Osteocyte (in vitro differentiated cells): Measurements from ENCODE around the gene SLC25A13. TPM values are rescaled to one million over a fixed set of nuclear protein-coding genes. Genes with fewer than 3 reads are reported as not detected.

Experiments
- DNase-seq: peaks from one replicate; pipeline ENCODE4 v3.0.0; 2021; ENCODE audit warnings: mixed read lengths; ENCODE audit not compliant: unreplicated experiment; ENCODE audit errors: extremely low spot score
- H3K27ac Mint-ChIP-seq: one replicate; pipeline ENCODE4 v1.8.0; 2021; ENCODE audit warnings: mild to moderate bottlenecking, mixed read lengths; ENCODE audit not compliant: unreplicated experiment
- H3K27me3 Mint-ChIP-seq: one replicate; pipeline ENCODE4 v1.8.0; 2021; ENCODE audit warnings: mixed read lengths; ENCODE audit not compliant: unreplicated experiment
- H3K36me3 Mint-ChIP-seq: one replicate; pipeline ENCODE4 v1.8.0; 2021; ENCODE audit warnings: mixed read lengths; ENCODE audit not compliant: unreplicated experiment
- H3K4me1 Mint-ChIP-seq: one replicate; pipeline ENCODE4 v1.8.0; 2021; ENCODE audit warnings: mixed read lengths; ENCODE audit not compliant: unreplicated experiment
- H3K4me3 Mint-ChIP-seq: one replicate; pipeline ENCODE4 v1.8.0; 2021; ENCODE audit warnings: mild to moderate bottlenecking, moderate library complexity, mixed read lengths; ENCODE audit not compliant: unreplicated experiment
- H3K9me3 Mint-ChIP-seq: one replicate; pipeline ENCODE4 v1.8.0; 2021; ENCODE audit warnings: mixed read lengths; ENCODE audit not compliant: unreplicated experiment
- total RNA-seq: library from RNA; stranded (reverse); gene quantifications from 2 replicates; pipeline ENCODE4 v1.2.1, GENCODE V29; 2021
- TF ChIP-seq, protein P1 (sequence below): fragments of 200-600 bp; sonication (generic); IDR thresholded peaks from 2 replicates; pipeline ENCODE4 v1.5.0; 2021; ENCODE audit warnings: antibody characterized with exemption, mild to moderate bottlenecking, moderate library complexity

The SLC25A13 gene
- total RNA-seq, 1 donor from 2014 or later: 29.3 TPM

DNA sequence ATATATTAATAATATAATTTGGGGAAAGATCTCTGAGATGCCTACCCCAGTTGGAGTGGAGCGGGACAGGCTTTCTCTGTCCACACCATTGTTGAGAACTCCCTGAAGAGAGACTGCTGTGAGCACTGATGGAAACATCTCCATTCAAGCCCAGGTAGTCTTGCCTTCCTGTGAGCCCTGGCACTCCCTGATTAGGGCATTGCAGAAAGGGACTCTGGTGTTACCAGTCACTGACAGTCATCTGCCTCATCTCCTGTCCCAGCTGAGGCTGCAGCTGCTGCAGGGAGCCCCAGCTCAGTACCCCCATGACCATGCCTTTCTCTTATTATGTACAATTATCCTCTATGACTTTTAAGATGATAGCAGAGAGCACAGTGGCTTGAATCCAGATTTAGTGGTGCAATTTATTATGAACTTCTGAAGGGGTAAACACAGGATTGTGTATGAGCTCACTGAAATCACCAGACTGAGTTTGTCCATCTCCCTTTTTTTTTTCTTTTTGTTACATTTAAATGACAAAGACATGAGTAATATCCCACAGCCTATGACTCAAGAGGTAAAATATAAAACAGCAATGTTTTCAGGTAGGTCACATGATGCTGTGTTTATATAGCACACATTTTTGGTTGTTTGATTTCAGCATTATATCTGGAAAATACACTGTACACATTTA is 236.9 kb downstream of the SLC25A13 start:
- Mint-ChIP-seq H3K36me3 (peaks cover 10% of the 10 kb centered on the region), H3K27ac (no peak overlapping the region), H3K4me3 (no peak overlapping the region), H3K4me1 (peaks cover 8% of the 10 kb centered on the region), H3K9me3 (no peaks in the 10 kb centered on the region), H3K27me3 (no peaks in the 10 kb centered on the region)
- no peak for DNase-seq
- TF ChIP-seq, protein P1, sequence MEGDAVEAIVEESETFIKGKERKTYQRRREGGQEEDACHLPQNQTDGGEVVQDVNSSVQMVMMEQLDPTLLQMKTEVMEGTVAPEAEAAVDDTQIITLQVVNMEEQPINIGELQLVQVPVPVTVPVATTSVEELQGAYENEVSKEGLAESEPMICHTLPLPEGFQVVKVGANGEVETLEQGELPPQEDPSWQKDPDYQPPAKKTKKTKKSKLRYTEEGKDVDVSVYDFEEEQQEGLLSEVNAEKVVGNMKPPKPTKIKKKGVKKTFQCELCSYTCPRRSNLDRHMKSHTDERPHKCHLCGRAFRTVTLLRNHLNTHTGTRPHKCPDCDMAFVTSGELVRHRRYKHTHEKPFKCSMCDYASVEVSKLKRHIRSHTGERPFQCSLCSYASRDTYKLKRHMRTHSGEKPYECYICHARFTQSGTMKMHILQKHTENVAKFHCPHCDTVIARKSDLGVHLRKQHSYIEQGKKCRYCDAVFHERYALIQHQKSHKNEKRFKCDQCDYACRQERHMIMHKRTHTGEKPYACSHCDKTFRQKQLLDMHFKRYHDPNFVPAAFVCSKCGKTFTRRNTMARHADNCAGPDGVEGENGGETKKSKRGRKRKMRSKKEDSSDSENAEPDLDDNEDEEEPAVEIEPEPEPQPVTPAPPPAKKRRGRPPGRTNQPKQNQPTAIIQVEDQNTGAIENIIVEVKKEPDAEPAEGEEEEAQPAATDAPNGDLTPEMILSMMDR: no peak

DNA sequence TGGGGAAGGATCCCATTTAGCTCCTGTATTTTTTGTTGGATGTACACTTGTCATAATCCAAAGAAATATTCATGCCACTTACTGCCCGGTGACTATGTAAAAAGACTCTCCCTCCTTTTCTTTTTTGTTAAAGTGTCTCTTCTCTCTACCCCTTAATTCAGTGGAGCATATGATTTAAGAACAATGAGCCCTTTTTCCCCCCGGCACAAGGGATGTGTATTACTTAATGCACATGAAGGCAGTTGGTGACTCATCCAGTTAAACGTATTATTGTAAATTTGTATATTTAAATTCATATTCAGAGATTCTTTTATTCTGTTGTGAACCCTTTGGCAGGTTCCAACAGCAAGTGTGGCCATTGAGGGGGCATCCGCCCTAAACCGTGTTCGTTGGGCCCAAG is 241.9 kb downstream of the SLC25A13 start:
- Mint-ChIP-seq H3K4me3 (no peak overlapping the region), H3K36me3 (peaks cover 16% of the 10 kb centered on the region), H3K9me3 (no peaks in the 10 kb centered on the region), H3K27ac (no peak overlapping the region), H3K4me1 (peaks cover 2% of the 10 kb centered on the region), H3K27me3 (peaks cover 8% of the 10 kb centered on the region)
- no peak for DNase-seq
- TF ChIP-seq, protein P1: no peak

DNA sequence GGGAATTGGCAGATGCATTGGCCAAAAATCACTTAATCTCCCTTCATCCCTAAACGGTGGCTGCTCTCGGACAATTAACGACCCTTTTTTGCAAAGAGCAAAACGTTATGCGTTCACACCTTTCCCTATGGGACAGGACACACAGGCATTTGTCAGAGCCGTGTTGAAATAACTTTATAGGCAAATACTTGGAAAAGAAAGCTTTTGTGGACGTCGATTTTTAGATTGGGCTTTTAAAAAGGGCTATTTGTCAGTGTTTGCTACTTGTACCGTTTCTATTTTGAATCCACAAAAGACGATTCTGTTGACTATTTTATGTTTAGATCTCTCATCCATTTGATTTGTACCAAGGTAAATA is 245.6 kb downstream of the SLC25A13 start:
- Mint-ChIP-seq H3K27ac (no peak overlapping the region), H3K9me3 (no peaks in the 10 kb centered on the region), H3K27me3 (peaks cover 8% of the 10 kb centered on the region), H3K36me3 (peaks cover 14% of the 10 kb centered on the region), H3K4me1 (peaks cover 1% of the 10 kb centered on the region), H3K4me3 (peak overlapping the region; percentile 88)
- TF ChIP-seq, protein P1: no peak
- no peak for DNase-seq

DNA sequence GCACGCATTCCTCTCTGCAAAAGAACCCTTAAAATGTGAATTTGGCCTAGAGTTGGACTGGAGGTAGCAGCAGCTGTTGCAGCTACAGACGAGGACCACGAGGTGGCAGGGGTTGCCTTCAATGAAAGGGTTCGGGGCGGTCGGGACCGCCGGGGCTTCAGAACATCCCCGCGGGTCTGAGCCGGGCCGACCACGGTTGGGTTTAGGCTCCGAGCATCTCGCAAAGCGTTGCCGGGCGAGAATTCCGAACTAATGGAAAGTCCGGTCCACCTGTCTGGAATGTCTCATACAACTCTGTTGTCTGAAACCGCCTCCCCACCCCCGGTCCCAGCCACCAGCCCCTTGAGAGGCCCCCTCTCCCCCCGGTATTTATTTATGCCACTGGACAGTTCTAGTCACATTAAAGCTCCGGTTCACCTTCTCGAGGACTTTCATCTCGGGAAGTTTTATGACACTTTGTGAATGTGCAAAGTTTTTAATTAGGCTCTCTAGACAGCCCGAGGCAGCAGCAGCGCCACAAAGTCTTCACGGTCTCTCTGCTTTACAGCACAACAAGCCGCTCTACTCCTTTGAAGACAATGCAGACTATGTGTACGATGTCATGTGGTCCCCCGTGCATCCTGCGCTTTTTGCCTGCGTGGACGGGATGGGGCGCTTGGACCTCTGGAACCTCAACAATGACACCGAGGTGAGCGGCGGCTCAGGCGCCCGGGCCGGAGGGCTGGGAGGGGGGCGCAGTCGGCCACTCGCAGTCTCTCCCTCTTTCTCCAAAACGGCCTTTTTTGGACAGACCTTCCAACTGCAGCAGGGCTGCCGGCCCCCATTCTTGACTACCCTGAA is 246.2 kb downstream of the SLC25A13 start:
- no peaks in the 10 kb centered on the region for H3K9me3 Mint-ChIP-seq
- DNase-seq: peak; percentile 86
- peaks cover 8% of the 10 kb centered on the region for H3K27me3 Mint-ChIP-seq
- H3K27ac Mint-ChIP-seq: no peak overlapping the region
- TF ChIP-seq, protein P1: peak; percentile 98
- H3K4me3 Mint-ChIP-seq: peak overlapping the region; percentile 88
- peaks cover 14% of the 10 kb centered on the region for H3K36me3 Mint-ChIP-seq
- H3K4me1 Mint-ChIP-seq: peaks cover 1% of the 10 kb centered on the region

DNA sequence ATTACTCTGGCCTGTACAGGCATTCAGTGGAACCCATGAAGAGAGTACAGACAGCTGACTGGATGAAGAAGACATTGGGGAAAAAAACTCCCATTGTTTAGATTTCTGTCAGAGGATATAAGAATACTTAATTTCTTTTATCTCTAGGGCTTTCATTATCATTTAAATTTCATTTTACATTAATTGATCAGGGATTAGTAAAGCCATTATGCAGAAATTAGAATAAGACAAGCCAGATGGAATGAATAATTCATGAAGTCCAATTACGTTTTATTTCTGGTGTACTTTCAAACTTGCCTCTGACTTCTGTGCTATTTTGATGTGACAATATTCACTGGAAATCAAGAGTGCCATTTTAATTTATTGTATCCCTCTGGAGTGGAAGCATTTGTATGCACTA is 247.0 kb downstream of the SLC25A13 start:
- Mint-ChIP-seq H3K4me1 (peaks cover 1% of the 10 kb centered on the region), H3K27me3 (peaks cover 8% of the 10 kb centered on the region), H3K27ac (no peak overlapping the region), H3K9me3 (no peaks in the 10 kb centered on the region), H3K36me3 (peaks cover 10% of the 10 kb centered on the region), H3K4me3 (no peak overlapping the region)
- TF ChIP-seq, protein P1: no peak
- no peak for DNase-seq
